ENCODE measurements around the gene LURAP1L. TPM values are rescaled to one million over a fixed set of nuclear protein-coding genes. Genes with fewer than 3 reads are reported as not detected.

Gene LURAP1L
- total RNA-seq, 2 experiments from 2014 or later = not detected

DNA sequence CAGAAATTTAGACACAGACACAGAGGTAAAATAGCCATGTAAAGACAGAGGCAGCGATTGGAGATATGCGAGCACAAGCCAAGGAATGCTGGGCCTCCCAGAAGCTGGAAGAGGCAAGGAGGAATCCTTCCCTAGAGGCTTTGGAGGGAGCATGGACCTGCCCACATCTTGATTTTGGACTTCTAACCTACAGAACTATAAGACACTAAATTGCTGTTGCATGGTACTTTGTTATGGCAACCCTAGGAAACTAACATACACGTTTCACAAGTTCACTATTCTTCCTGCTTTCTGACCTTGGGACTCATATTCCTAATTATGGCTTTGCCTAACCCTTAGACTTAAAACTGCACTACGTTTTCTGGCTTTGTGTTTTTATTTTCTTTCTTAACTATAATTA, 4.6 kb upstream of the LURAP1L start:
- POLR2A ChIA-PET = interaction anchor here (1.3 kb wide), 1 partner anchor 12 kb away, joined by 4 read pairs; no protein-coding TSS in a partner anchor
- Histone ChIP-seq H3K27ac (ENCODE audit: low read depth, low read length, poor library complexity, severe bottlenecking) (no peak overlapping the region), H3K9me2 (ENCODE audit: insufficient read depth, low read length) (no peaks in the 10 kb centered on the region), H4K20me1 (ENCODE audit: insufficient read depth, low read length) (no peaks in the 10 kb centered on the region), H3K9me3 (ENCODE audit: low read length) (no peaks in the 10 kb centered on the region), H3K36me3 (ENCODE audit: insufficient read depth, low read length) (no peaks in the 10 kb centered on the region), H2AFZ (ENCODE audit: low read length) (no peak overlapping the region), H3K79me2 (ENCODE audit: insufficient read depth, low read depth, low read length) (no peaks in the 10 kb centered on the region), H3K4me2 (ENCODE audit: low read length) (no peak overlapping the region), H3K4me1 (ENCODE audit: insufficient read depth, low read length, poor library complexity, severe bottlenecking) (no peaks in the 10 kb centered on the region), H3K4me3 (ENCODE audit: low read depth, low read length, poor library complexity, severe bottlenecking) (no peak overlapping the region)
- TF ChIP-seq, protein P1, sequence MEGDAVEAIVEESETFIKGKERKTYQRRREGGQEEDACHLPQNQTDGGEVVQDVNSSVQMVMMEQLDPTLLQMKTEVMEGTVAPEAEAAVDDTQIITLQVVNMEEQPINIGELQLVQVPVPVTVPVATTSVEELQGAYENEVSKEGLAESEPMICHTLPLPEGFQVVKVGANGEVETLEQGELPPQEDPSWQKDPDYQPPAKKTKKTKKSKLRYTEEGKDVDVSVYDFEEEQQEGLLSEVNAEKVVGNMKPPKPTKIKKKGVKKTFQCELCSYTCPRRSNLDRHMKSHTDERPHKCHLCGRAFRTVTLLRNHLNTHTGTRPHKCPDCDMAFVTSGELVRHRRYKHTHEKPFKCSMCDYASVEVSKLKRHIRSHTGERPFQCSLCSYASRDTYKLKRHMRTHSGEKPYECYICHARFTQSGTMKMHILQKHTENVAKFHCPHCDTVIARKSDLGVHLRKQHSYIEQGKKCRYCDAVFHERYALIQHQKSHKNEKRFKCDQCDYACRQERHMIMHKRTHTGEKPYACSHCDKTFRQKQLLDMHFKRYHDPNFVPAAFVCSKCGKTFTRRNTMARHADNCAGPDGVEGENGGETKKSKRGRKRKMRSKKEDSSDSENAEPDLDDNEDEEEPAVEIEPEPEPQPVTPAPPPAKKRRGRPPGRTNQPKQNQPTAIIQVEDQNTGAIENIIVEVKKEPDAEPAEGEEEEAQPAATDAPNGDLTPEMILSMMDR (conservative IDR thresholded peaks at IDR 0.05; ENCODE audit: low read length) = no peak
- no peak for TF ChIP-seq EZH2phosphoT487 (IDR thresholded peaks at IDR 0.05; ENCODE audit: borderline replicate concordance, low read depth, low read length)
- intact Hi-C loops (cut with micrococcal nuclease; ENCODE audit: unreplicated experiment) = no loop called here
- BruUV-seq (replicated peaks) = no TSS peak
- DNase-seq (ENCODE audit: low spot score) = no peak
- CTCF ChIA-PET (ENCODE audit: unreplicated experiment) = no interaction called here

DNA sequence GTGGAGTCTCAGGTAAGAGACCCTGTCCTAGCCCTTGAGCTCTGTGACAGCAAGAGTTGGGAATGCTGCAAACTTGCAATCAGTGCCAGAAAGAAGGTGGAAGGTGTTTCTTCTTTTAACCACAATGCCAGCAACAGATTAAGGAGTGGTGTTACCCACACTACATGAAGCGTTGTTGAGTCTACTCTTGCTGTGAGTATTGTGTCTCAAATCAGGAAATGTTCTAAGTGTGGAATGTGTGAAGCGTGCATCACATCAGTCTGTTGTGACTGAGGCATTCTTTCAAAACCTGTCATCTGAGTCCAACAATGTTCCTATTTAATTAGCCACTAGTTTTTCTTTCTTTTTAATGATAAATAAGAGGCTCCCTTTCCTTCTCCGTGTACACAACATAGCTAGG, 2.9 kb upstream of the LURAP1L start:
- POLR2A ChIA-PET = interaction anchor here (1.2 kb wide), 2 partner anchors 26 to 34 kb away, joined by 3 to 4 read pairs; no protein-coding TSS in a partner anchor
- H3K4me2 ChIP-seq (ENCODE audit: low read length) = no peak overlapping the region
- intact Hi-C loops (cut with micrococcal nuclease; ENCODE audit: unreplicated experiment) = no loop called here
- H3K27ac ChIP-seq (ENCODE audit: low read depth, low read length, poor library complexity, severe bottlenecking) = no peak overlapping the region
- H3K4me1 ChIP-seq (ENCODE audit: insufficient read depth, low read length, poor library complexity, severe bottlenecking) = no peaks in the 10 kb centered on the region
- no peaks in the 10 kb centered on the region for H3K79me2 ChIP-seq (ENCODE audit: insufficient read depth, low read depth, low read length)
- TF ChIP-seq, protein P1 (conservative IDR thresholded peaks at IDR 0.05; ENCODE audit: low read length) = no peak
- TF ChIP-seq EZH2phosphoT487 (IDR thresholded peaks at IDR 0.05; ENCODE audit: borderline replicate concordance, low read depth, low read length) = no peak
- no TSS peak for BruUV-seq (replicated peaks)
- DNase-seq (ENCODE audit: low spot score) = no peak
- no peaks in the 10 kb centered on the region for H3K9me3 ChIP-seq (ENCODE audit: low read length)
- H2AFZ ChIP-seq (ENCODE audit: low read length) = no peak overlapping the region
- no peaks in the 10 kb centered on the region for H3K9me2 ChIP-seq (ENCODE audit: insufficient read depth, low read length)
- H3K36me3 ChIP-seq (ENCODE audit: insufficient read depth, low read length) = no peaks in the 10 kb centered on the region
- H3K4me3 ChIP-seq (ENCODE audit: low read depth, low read length, poor library complexity, severe bottlenecking) = no peak overlapping the region
- no peaks in the 10 kb centered on the region for H4K20me1 ChIP-seq (ENCODE audit: insufficient read depth, low read length)
- CTCF ChIA-PET (ENCODE audit: unreplicated experiment) = no interaction called here

DNA sequence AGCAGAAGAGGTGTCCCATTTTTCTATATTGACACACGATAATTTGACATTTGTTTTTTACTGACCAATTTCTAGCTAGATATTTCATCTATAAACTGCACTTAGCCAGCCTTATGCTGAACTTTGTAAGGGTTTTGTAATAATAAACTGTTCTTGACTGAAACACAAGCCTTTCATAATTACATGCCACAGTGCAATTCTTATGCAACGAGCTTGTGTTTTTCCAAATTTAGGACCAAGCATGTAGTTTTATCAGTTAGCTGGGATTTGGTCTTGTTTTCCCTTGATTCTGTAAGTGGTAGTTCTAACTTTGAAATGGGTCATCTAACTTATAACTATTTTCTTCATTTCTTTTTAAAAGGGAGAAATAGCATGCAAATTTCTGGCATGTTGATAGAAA, 1.3 kb upstream of the LURAP1L start:
- intact Hi-C loops (cut with micrococcal nuclease; ENCODE audit: unreplicated experiment) = no loop called here
- no peak overlapping the region for H3K4me3 ChIP-seq (ENCODE audit: low read depth, low read length, poor library complexity, severe bottlenecking)
- H3K9me3 ChIP-seq (ENCODE audit: low read length) = no peaks in the 10 kb centered on the region
- H3K4me1 ChIP-seq (ENCODE audit: insufficient read depth, low read length, poor library complexity, severe bottlenecking) = no peaks in the 10 kb centered on the region
- H3K79me2 ChIP-seq (ENCODE audit: insufficient read depth, low read depth, low read length) = no peaks in the 10 kb centered on the region
- TF ChIP-seq EZH2phosphoT487 (IDR thresholded peaks at IDR 0.05; ENCODE audit: borderline replicate concordance, low read depth, low read length) = no peak
- TF ChIP-seq, protein P1 (conservative IDR thresholded peaks at IDR 0.05; ENCODE audit: low read length) = no peak
- H3K4me2 ChIP-seq (ENCODE audit: low read length) = no peak overlapping the region
- CTCF ChIA-PET (ENCODE audit: unreplicated experiment) = no interaction called here
- POLR2A ChIA-PET = interaction anchor here (0.7 kb wide), 1 partner anchor 1693 kb away, joined by 3 read pairs; no protein-coding TSS in a partner anchor
- H3K27ac ChIP-seq (ENCODE audit: low read depth, low read length, poor library complexity, severe bottlenecking) = no peak overlapping the region
- H4K20me1 ChIP-seq (ENCODE audit: insufficient read depth, low read length) = no peaks in the 10 kb centered on the region
- no TSS peak for BruUV-seq (replicated peaks)
- no peak overlapping the region for H2AFZ ChIP-seq (ENCODE audit: low read length)
- no peaks in the 10 kb centered on the region for H3K36me3 ChIP-seq (ENCODE audit: insufficient read depth, low read length)
- no peak for DNase-seq (ENCODE audit: low spot score)
- H3K9me2 ChIP-seq (ENCODE audit: insufficient read depth, low read length) = no peaks in the 10 kb centered on the region

All from OCI-LY7 (cell line).